ENCODE measurements around the gene CDH4. TPM values are rescaled to one million over a fixed set of nuclear protein-coding genes. Genes with fewer than 3 reads are reported as not detected.

CDH4 gene
- total RNA-seq, 1 experiment from 2014 or later = not detected

DNA sequence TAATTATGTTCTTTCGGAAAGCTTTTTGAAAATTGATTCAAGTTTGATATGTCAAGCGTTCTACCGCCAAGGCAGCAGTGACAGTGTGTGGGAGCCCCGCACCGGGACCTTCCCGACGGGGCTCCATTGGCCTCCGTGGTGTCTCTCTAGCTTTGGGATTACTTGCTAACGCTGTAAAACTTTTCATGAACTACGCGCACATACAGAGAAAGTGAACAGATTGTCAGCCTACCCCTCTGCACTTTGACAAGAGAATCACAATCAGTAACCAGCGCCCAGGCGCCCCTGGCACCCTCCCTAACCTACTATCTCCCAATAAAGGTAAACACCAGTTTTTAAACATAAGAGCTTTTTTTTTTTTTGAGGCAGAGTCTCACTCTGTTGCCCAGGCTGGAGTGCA is 274.8 kb downstream of the CDH4 start:
- peaks cover 40% of the 10 kb centered on the region for H3K27me3 Mint-ChIP-seq (ENCODE audit: insufficient read depth, unreplicated experiment)
- TF ChIP-seq, protein P1, sequence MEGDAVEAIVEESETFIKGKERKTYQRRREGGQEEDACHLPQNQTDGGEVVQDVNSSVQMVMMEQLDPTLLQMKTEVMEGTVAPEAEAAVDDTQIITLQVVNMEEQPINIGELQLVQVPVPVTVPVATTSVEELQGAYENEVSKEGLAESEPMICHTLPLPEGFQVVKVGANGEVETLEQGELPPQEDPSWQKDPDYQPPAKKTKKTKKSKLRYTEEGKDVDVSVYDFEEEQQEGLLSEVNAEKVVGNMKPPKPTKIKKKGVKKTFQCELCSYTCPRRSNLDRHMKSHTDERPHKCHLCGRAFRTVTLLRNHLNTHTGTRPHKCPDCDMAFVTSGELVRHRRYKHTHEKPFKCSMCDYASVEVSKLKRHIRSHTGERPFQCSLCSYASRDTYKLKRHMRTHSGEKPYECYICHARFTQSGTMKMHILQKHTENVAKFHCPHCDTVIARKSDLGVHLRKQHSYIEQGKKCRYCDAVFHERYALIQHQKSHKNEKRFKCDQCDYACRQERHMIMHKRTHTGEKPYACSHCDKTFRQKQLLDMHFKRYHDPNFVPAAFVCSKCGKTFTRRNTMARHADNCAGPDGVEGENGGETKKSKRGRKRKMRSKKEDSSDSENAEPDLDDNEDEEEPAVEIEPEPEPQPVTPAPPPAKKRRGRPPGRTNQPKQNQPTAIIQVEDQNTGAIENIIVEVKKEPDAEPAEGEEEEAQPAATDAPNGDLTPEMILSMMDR (IDR thresholded peaks at IDR 0.05; ENCODE audit: insufficient read depth in 1 of 2, low read depth in 1 of 2, low read length in 1 of 2, severe bottlenecking in 1 of 2, unreplicated experiment in 1 of 2) = no peak
- no peaks in the 10 kb centered on the region for H3K4me1 Mint-ChIP-seq (ENCODE audit: low read depth, unreplicated experiment)
- Histone ChIP-seq H3K27me3 (replicated peaks; ENCODE audit: control insufficient read depth, insufficient read depth, low read length) (no peaks in the 10 kb centered on the region; the same call in 1 of the 2 replicates), H3K4me1 (no peaks in the 10 kb centered on the region), H3K9me3 (no peaks in the 10 kb centered on the region), H3K36me3 (ENCODE audit: control insufficient read depth, insufficient read depth, low read length) (no peaks in the 10 kb centered on the region), H3K4me3 (ENCODE audit: low read depth, low read length) (no peak overlapping the region)
- no peak overlapping the region for H3K27ac Mint-ChIP-seq (ENCODE audit: unreplicated experiment)
- no peaks in the 10 kb centered on the region for H3K9me3 Mint-ChIP-seq (ENCODE audit: unreplicated experiment)
- H3K36me3 Mint-ChIP-seq (ENCODE audit: insufficient read depth, unreplicated experiment) = no peaks in the 10 kb centered on the region
- H3K4me3 Mint-ChIP-seq (ENCODE audit: unreplicated experiment) = no peak overlapping the region
- intact Hi-C loops (cut with micrococcal nuclease; ENCODE audit: unreplicated experiment) = no loop called here
- BruUV-seq (replicated peaks) = no TSS peak
- no peak for DNase-seq
- CTCF ChIA-PET = no interaction called here
- POLR2A ChIA-PET = interaction anchor here (0.6 kb wide), 1 partner anchor 49 kb away, joined by 4 read pairs; no protein-coding TSS in a partner anchor

- H3K36me3 ChIP-seq (ENCODE audit: control insufficient read depth, insufficient read depth, low read length) = no peaks in the 10 kb centered on the region
- Mint-ChIP-seq H3K36me3 (ENCODE audit: insufficient read depth, unreplicated experiment) (no peaks in the 10 kb centered on the region), H3K9me3 (ENCODE audit: unreplicated experiment) (no peaks in the 10 kb centered on the region), H3K27ac (ENCODE audit: unreplicated experiment) (no peak overlapping the region), H3K4me1 (ENCODE audit: low read depth, unreplicated experiment) (no peaks in the 10 kb centered on the region), H3K4me3 (ENCODE audit: unreplicated experiment) (no peak overlapping the region), H3K27me3 (ENCODE audit: insufficient read depth, unreplicated experiment) (peaks cover 44% of the 10 kb centered on the region)
- H3K27me3 ChIP-seq (replicated peaks; ENCODE audit: control insufficient read depth, insufficient read depth, low read length) = no peaks in the 10 kb centered on the region
- ChIA-PET CTCF (no interaction called here), POLR2A (no interaction called here)
- TF ChIP-seq, protein P1 (IDR thresholded peaks at IDR 0.05; ENCODE audit: insufficient read depth in 1 of 2, low read depth in 1 of 2, low read length in 1 of 2, severe bottlenecking in 1 of 2, unreplicated experiment in 1 of 2) = no peak
- intact Hi-C loops (cut with micrococcal nuclease; ENCODE audit: unreplicated experiment) = no loop called here
- H3K4me3 ChIP-seq (ENCODE audit: low read depth, low read length) = no peak overlapping the region
- DNase-seq = no peak
- H3K4me1 ChIP-seq = no peaks in the 10 kb centered on the region
- H3K9me3 ChIP-seq = no peaks in the 10 kb centered on the region
- BruUV-seq (replicated peaks) = no TSS peak
Measured at GRCh38 chr20:61527626-61528025, 275.6 kb downstream of the CDH4 start.

DNA sequence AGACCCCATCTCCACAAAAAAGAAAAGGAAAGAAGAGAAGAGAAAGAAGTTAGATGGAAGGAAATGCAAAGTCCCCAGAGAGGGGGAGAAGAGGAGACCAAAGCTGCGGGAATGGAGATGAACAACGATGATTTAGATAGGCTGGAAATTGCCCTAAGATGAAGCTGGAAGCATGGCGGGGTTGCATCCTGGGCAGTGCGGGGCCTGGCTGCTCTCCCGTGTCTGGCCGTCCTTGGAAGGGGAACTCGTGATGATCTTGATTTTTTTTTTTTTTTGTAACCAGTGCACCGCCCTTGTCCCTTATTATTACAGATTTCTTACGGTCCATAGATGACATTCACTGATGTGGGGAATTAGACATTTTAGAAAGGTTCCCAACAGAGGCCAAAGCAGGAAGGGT is 276.5 kb downstream of the CDH4 start:
- POLR2A ChIA-PET = no interaction called here
- no peak overlapping the region for H3K4me3 Mint-ChIP-seq (ENCODE audit: unreplicated experiment)
- H3K36me3 ChIP-seq (ENCODE audit: control insufficient read depth, insufficient read depth, low read length) = no peaks in the 10 kb centered on the region
- no peaks in the 10 kb centered on the region for H3K27me3 ChIP-seq (replicated peaks; ENCODE audit: control insufficient read depth, insufficient read depth, low read length)
- no peaks in the 10 kb centered on the region for H3K4me1 ChIP-seq
- H3K9me3 ChIP-seq = no peaks in the 10 kb centered on the region
- BruUV-seq (replicated peaks) = no TSS peak
- peaks cover 42% of the 10 kb centered on the region for H3K27me3 Mint-ChIP-seq (ENCODE audit: insufficient read depth, unreplicated experiment)
- no peaks in the 10 kb centered on the region for H3K9me3 Mint-ChIP-seq (ENCODE audit: unreplicated experiment)
- intact Hi-C loops (cut with micrococcal nuclease; ENCODE audit: unreplicated experiment) = no loop called here
- no peaks in the 10 kb centered on the region for H3K4me1 Mint-ChIP-seq (ENCODE audit: low read depth, unreplicated experiment)
- no peak overlapping the region for H3K4me3 ChIP-seq (ENCODE audit: low read depth, low read length)
- no peak for DNase-seq
- CTCF ChIA-PET = no interaction called here
- TF ChIP-seq, protein P1 (IDR thresholded peaks at IDR 0.05; ENCODE audit: insufficient read depth in 1 of 2, low read depth in 1 of 2, low read length in 1 of 2, severe bottlenecking in 1 of 2, unreplicated experiment in 1 of 2) = no peak
- no peaks in the 10 kb centered on the region for H3K36me3 Mint-ChIP-seq (ENCODE audit: insufficient read depth, unreplicated experiment)
- no peak overlapping the region for H3K27ac Mint-ChIP-seq (ENCODE audit: unreplicated experiment)
